MM.1S (cell line): ENCODE measurements around the gene MEX3D.
"Not testable (repeated sequence)": the region's sequence is repeated elsewhere in the genome, so short reads cannot be mapped to it uniquely, and the experiment has no call there.

ENCODE experiments used
- DNase-seq: peaks from one replicate; pipeline ENCODE4 v3.0.0-alpha.2; 2015
- H2AFZ ChIP-seq: fragments of 300-600 bp; sonication (generic); 2 replicates; pipeline ENCODE4 v1.6.0; 2016; ENCODE audit warnings: antibody characterized with exemption, low read length
- H3F3A ChIP-seq: fragments of 300-600 bp; sonication (generic); 2 replicates; pipeline ENCODE4 v1.6.1; 2016; ENCODE audit warnings: mild to moderate bottlenecking, antibody characterized with exemption, low read length, moderate library complexity, mixed read lengths; ENCODE audit not compliant: insufficient read depth
- H3K27ac ChIP-seq: fragments of 300-600 bp; sonication (generic); 2 replicates; pipeline ENCODE4 v1.5.1; 2016; ENCODE audit warnings: mild to moderate bottlenecking, low read length
- H3K27me3 ChIP-seq: fragments of 300-600 bp; sonication (generic); replicated peaks from 2 replicates; pipeline ENCODE4 v1.6.0; 2016; ENCODE audit warnings: low read length; ENCODE audit not compliant: insufficient read depth
- H3K36me3 ChIP-seq: fragments of 300-600 bp; sonication (generic); replicated peaks from 2 replicates; pipeline ENCODE4 v1.6.1; 2016; ENCODE audit warnings: mild to moderate bottlenecking, low read length, mixed read lengths; ENCODE audit not compliant: insufficient read depth
- H3K4me1 ChIP-seq: fragments of 300-600 bp; sonication (generic); 2 replicates; pipeline ENCODE4 v1.6.1; 2016; ENCODE audit warnings: low read length, mixed read lengths
- H3K4me2 ChIP-seq: fragments of 300-600 bp; sonication (generic); 2 replicates; pipeline ENCODE4 v1.6.0; 2016; ENCODE audit warnings: low read depth, low read length
- H3K4me3 ChIP-seq: fragments of 300-600 bp; sonication (generic); 2 replicates; pipeline ENCODE4 v1.5.1; 2016; ENCODE audit warnings: low read length, mixed read lengths
- H3K79me2 ChIP-seq: fragments of 300-600 bp; sonication (generic); 2 replicates; pipeline ENCODE4 v1.6.1; 2016; ENCODE audit warnings: mixed run types, low read length, mixed read lengths
- H3K9ac ChIP-seq: fragments of 300-600 bp; sonication (generic); 2 replicates; pipeline ENCODE4 v1.6.1; 2016; ENCODE audit warnings: low read length, mixed read lengths
- H3K9me2 ChIP-seq: fragments of 300-600 bp; sonication (generic); replicated peaks from 2 replicates; pipeline ENCODE4 v1.6.1; 2016; ENCODE audit warnings: mild to moderate bottlenecking, low read length, mixed read lengths; ENCODE audit not compliant: insufficient read depth
- H3K9me3 ChIP-seq: fragments of 300-600 bp; sonication (generic); replicated peaks from 2 replicates; pipeline ENCODE4 v1.6.1; 2016; ENCODE audit warnings: mild to moderate bottlenecking, low read length, mixed read lengths; ENCODE audit not compliant: insufficient read depth
- H4K20me1 ChIP-seq: fragments of 300-600 bp; sonication (generic); 2 replicates; pipeline ENCODE4 v1.6.1; 2016; ENCODE audit warnings: mild to moderate bottlenecking, low read length, moderate library complexity, mixed read lengths; ENCODE audit not compliant: insufficient read depth
- CTCF ChIP-seq: fragments of 300-600 bp; sonication (generic); IDR thresholded peaks from 2 replicates; pipeline ENCODE4 v1.5.1; 2016; ENCODE audit warnings: antibody characterized with exemption, low read length, mixed read lengths
- EZH2 ChIP-seq: fragments of 300-600 bp; sonication (generic); optimal IDR thresholded peaks from 2 replicates; pipeline ENCODE3; 2017; ENCODE audit warnings: low read depth, mild to moderate bottlenecking, antibody characterized with exemption, low read length, mixed read lengths
- EZH2phosphoT487 ChIP-seq: fragments of 300-600 bp; sonication (generic); IDR thresholded peaks from 2 replicates; pipeline ENCODE4 v1.6.1; 2018; ENCODE audit warnings: antibody characterized with exemption, low read length

Gene MEX3D

GRCh38 chr19:1540365-1540925 lies 27.7 kb downstream of the MEX3D start:
- H3K27me3 ChIP-seq = peaks cover 86% of the 10 kb centered on the region
- no peaks in the 10 kb centered on the region for H3K79me2 ChIP-seq
- H3K4me2 ChIP-seq = no peak overlapping the region
- H4K20me1 ChIP-seq = no peaks in the 10 kb centered on the region
- no peak overlapping the region for H2AFZ ChIP-seq
- H3K9ac ChIP-seq = no peak overlapping the region
- no peaks in the 10 kb centered on the region for H3F3A ChIP-seq
- H3K4me3 ChIP-seq = no peak overlapping the region
- no peak for TF ChIP-seq EZH2phosphoT487
- TF ChIP-seq EZH2 = no peak
- TF ChIP-seq CTCF = no peak
- H3K9me2 ChIP-seq = no peaks in the 10 kb centered on the region
- H3K4me1 ChIP-seq = no peaks in the 10 kb centered on the region
- no peak overlapping the region for H3K27ac ChIP-seq
- no peaks in the 10 kb centered on the region for H3K36me3 ChIP-seq
- DNase-seq = no peak
- no peaks in the 10 kb centered on the region for H3K9me3 ChIP-seq

GRCh38 chr19:1539749-1540148 lies 28.4 kb downstream of the MEX3D start:
- not testable (repeated sequence) for H3K9ac ChIP-seq, H3K4me2 ChIP-seq, H3K9me2 ChIP-seq, H3K9me3 ChIP-seq, H3K79me2 ChIP-seq, H3K4me1 ChIP-seq, H3K4me3 ChIP-seq, H3K36me3 ChIP-seq, H3F3A ChIP-seq, H2AFZ ChIP-seq, DNase-seq, H4K20me1 ChIP-seq, H3K27ac ChIP-seq
- H3K27me3 ChIP-seq = peaks cover 89% of the 10 kb centered on the region

DNA sequence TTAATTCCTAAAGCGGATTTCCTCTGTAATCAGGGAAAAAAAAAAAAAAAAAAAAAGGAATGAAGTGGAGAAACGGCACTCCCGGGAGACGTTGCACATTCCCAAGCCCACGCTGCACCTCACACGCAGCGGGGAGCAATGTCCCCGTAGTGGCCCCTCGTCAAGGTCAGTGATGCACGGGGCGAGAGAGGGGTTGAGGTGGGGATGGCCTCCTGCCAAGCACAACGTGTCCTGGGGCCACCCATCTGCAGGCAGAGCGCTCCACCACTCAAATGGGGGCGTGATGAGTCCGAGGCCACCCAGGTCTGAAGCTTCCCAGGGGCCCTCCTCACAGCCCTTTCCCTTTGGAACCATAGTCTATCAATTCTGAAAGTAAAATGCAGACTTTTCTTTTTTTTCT lies 29.1 kb downstream of the MEX3D start:
- TF ChIP-seq CTCF = no peak
- TF ChIP-seq EZH2 = no peak
- TF ChIP-seq EZH2phosphoT487 = no peak
- H3K27ac ChIP-seq = no peak overlapping the region
- H3K79me2 ChIP-seq = no peaks in the 10 kb centered on the region
- no peaks in the 10 kb centered on the region for H3K36me3 ChIP-seq
- H3K9ac ChIP-seq = no peak overlapping the region
- no peak for DNase-seq
- no peaks in the 10 kb centered on the region for H3K4me1 ChIP-seq
- no peaks in the 10 kb centered on the region for H3K9me3 ChIP-seq
- H2AFZ ChIP-seq = no peak overlapping the region
- H3K4me2 ChIP-seq = no peak overlapping the region
- H3F3A ChIP-seq = no peaks in the 10 kb centered on the region
- no peaks in the 10 kb centered on the region for H4K20me1 ChIP-seq
- H3K27me3 ChIP-seq = peaks cover 86% of the 10 kb centered on the region
- H3K9me2 ChIP-seq = no peaks in the 10 kb centered on the region
- H3K4me3 ChIP-seq = no peak overlapping the region

DNA sequence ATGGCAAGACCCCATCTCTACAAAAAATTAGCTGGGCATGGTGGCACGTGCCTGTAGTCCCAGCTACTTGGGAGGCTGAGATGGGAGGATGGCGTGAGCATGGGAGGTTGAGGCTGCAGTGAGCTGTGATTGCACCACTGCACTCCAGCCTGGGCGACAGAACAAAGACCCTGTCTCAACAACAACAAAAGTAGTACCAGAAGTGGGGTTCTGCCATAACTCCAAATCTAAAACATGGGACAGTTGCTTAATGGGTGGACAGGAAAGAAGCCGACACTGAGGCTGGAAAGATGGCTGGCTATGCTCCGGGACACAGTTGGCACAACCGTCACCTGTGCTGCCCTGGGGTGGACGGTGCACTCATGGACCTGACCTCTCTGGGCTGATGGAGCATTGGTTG lies 32.4 kb downstream of the MEX3D start:
- H3K9ac ChIP-seq, H3K4me1 ChIP-seq, H3F3A ChIP-seq, H3K27ac ChIP-seq, H3K9me3 ChIP-seq, H3K4me2 ChIP-seq, H3K9me2 ChIP-seq, H4K20me1 ChIP-seq, H2AFZ ChIP-seq, DNase-seq, H3K36me3 ChIP-seq, H3K79me2 ChIP-seq, H3K4me3 ChIP-seq: not testable (repeated sequence)
- H3K27me3 ChIP-seq = peaks cover 87% of the 10 kb centered on the region
